Measurements from ENCODE around the gene ARFRP1. TPM values are rescaled to one million over a fixed set of nuclear protein-coding genes. Genes with fewer than 3 reads are reported as not detected.

ARFRP1 gene
- total RNA-seq, 4 donors from 2014 or later = 25.5 to 44.3 (median 40.9) TPM

GRCh38 chr20:63680427-63680826, 27.3 kb downstream of the ARFRP1 start:
- ATAC-seq (ENCODE audit: low FRiP score) = no peak
- no peak for DNase-seq (ENCODE audit: low spot score)
- TF ChIP-seq, protein P1, sequence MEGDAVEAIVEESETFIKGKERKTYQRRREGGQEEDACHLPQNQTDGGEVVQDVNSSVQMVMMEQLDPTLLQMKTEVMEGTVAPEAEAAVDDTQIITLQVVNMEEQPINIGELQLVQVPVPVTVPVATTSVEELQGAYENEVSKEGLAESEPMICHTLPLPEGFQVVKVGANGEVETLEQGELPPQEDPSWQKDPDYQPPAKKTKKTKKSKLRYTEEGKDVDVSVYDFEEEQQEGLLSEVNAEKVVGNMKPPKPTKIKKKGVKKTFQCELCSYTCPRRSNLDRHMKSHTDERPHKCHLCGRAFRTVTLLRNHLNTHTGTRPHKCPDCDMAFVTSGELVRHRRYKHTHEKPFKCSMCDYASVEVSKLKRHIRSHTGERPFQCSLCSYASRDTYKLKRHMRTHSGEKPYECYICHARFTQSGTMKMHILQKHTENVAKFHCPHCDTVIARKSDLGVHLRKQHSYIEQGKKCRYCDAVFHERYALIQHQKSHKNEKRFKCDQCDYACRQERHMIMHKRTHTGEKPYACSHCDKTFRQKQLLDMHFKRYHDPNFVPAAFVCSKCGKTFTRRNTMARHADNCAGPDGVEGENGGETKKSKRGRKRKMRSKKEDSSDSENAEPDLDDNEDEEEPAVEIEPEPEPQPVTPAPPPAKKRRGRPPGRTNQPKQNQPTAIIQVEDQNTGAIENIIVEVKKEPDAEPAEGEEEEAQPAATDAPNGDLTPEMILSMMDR (IDR thresholded peaks at IDR 0.05) = no peak

- ATAC-seq (ENCODE audit: low FRiP score) (no peak), DNase-seq (ENCODE audit: low spot score) (no peak)
- TF ChIP-seq, protein P1 (IDR thresholded peaks at IDR 0.05) = no peak
These were observed 27.9 kb downstream of the ARFRP1 start for GRCh38 chr20:63679799-63680305.

GRCh38 chr20:63678667-63679465, 28.9 kb downstream of the ARFRP1 start:
- ATAC-seq (ENCODE audit: low FRiP score) (no peak), DNase-seq (ENCODE audit: low spot score) (no peak)
- TF ChIP-seq, protein P1 (IDR thresholded peaks at IDR 0.05) = no peak

GRCh38 chr20:63678071-63678470, 29.7 kb downstream of the ARFRP1 start:
- DNase-seq (ENCODE audit: low spot score) (no peak), ATAC-seq (ENCODE audit: low FRiP score) (no peak)
- TF ChIP-seq, protein P1 (IDR thresholded peaks at IDR 0.05) = no peak

GRCh38 chr20:63675681-63676368, 32.0 kb downstream of the ARFRP1 start:
- TF ChIP-seq, protein P1 (IDR thresholded peaks at IDR 0.05) = no peak
- no peak for DNase-seq (ENCODE audit: low spot score)
- no peak for ATAC-seq (ENCODE audit: low FRiP score)

DNA sequence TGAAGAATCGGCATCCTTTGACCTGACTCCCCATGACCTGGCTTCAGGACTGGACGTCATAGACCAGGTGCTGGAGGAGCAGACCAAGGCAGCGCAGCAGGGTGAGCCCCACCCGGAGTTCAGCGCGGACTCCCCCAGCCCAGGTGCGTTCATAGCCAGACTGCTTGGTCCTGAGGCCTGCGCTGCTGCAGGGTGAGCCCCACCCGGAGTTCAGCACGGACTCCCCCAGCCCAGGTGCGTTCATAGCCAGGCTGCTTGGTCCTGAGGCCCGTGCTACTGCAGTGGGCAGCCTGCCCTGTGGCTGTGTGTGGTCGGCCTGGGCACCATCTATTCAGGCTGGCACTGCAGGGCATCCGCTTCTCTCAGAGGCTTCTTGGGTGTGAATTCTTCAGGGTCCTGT, 33.8 kb downstream of the ARFRP1 start:
- peak; percentile 33 for ATAC-seq (ENCODE audit: low FRiP score)
- TF ChIP-seq, protein P1 (IDR thresholded peaks at IDR 0.05) = no peak

More for the DNA sequence above, 33.8 kb downstream of the ARFRP1 start:
- no peak for DNase-seq (ENCODE audit: low spot score)
